Esophagus muscularis mucosa (tissue), 4 donors: ENCODE data around the gene PTPN18.

Experiments used
- EP300 ChIP-seq: sonication (generic); formaldehyde crosslinking; IDR thresholded peaks from one replicate; pipeline ENCODE4 v1.6.1; 2017; ENCODE audit warnings: antibody characterized with exemption
- POLR2AphosphoS5 ChIP-seq, 2 donors: sonication (generic); formaldehyde crosslinking; IDR thresholded peaks; one replicate each; pipeline ENCODE4 v1.6.1; 2017; ENCODE audit warnings: antibody characterized with exemption in 2 of 2
- TF ChIP-seq, protein P1 (sequence below), 3 experiments: fragments of 200-600 bp in 2 of 3; fragments of 450-650 bp in 1 of 3; sonication (generic) in 2 of 3; IDR thresholded peaks; one replicate each; pipeline ENCODE4 v1.5.1; 2017 to 2019; ENCODE audit warnings: antibody characterized with exemption in 3 of 3, mild to moderate bottlenecking in 2 of 3, moderate library complexity in 1 of 3

DNA sequence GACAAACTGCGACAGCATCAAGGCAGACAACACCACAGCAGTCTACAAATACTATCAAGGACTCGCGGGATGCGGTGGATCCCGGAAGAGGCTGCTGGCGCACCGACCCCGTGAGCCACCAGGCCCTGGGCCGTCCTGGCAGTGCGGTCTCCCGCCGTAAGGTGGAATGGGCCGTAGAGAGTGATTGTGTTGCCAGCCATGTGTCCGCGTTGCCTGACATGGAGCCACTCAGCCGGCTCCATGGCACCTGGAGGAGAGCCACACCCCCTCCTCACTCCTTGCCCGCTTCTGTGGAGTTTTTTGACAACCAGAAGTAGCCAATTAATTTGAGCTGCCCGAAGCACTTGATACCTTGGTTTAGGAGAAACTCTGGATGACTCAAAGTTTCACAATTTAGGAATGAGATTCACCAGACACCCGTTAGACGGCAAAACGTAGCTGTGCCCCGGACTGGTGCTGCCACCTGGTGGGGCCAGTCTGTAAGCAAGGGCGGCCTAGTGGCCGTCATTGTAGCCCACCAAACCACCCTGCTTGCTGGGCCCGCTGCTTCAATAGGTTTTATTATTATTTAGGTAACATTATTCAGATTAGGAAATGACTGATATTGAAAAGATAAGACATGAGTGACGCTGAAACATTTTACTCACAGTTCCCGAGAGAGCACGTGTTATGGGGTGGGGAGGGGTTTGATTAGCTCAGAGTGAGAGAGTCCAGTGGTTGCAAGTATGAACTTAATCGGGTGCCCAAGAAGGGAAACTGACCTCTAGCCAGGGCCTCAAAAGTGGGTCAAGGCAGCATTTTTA lies 23.4 kb upstream of the PTPN18 start:
- TF ChIP-seq POLR2AphosphoS5 (IDR thresholded peaks at IDR 0.05) (peak; percentile 69 to 84), EP300 (no peak)
- TF ChIP-seq, protein P1, sequence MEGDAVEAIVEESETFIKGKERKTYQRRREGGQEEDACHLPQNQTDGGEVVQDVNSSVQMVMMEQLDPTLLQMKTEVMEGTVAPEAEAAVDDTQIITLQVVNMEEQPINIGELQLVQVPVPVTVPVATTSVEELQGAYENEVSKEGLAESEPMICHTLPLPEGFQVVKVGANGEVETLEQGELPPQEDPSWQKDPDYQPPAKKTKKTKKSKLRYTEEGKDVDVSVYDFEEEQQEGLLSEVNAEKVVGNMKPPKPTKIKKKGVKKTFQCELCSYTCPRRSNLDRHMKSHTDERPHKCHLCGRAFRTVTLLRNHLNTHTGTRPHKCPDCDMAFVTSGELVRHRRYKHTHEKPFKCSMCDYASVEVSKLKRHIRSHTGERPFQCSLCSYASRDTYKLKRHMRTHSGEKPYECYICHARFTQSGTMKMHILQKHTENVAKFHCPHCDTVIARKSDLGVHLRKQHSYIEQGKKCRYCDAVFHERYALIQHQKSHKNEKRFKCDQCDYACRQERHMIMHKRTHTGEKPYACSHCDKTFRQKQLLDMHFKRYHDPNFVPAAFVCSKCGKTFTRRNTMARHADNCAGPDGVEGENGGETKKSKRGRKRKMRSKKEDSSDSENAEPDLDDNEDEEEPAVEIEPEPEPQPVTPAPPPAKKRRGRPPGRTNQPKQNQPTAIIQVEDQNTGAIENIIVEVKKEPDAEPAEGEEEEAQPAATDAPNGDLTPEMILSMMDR (IDR thresholded peaks at IDR 0.05), result peak; percentile 84 to 92 (median 86)
